ENCODE data around the gene PRELP. TPM values are rescaled to one million over a fixed set of nuclear protein-coding genes. Genes with fewer than 3 reads are reported as not detected.

The PRELP gene
- total and polyA plus RNA-seq, 2 of the 8 experiments (the other 6 are each of a cell fraction or from before 2014, with no cell fraction given) = 0.13 to 0.23 TPM

GRCh38 chr1:203497269-203497777 lies 21.7 kb downstream of the PRELP start:
- no peak for FAIRE-seq
- CTCF ChIA-PET (ENCODE audit: partially characterized antibody) = interaction anchor here (0.9 to 4.8 kb wide), 4 partner anchors 156 to 230 kb away, joined by 3 to 22 read pairs (median 7); no protein-coding TSS in a partner anchor
- no peak for TF ChIP-seq SP1 (IDR thresholded peaks at IDR 0.05; ENCODE audit: low read depth, low read length)
- TF ChIP-seq SUZ12 (IDR thresholded peaks at IDR 0.05; ENCODE audit: low read length) = no peak
- TF ChIP-seq EZH2 (IDR thresholded peaks at IDR 0.05; ENCODE audit: low read depth, low read length, severe bottlenecking) = no peak
- no peak for TF ChIP-seq ZNF274 (IDR thresholded peaks at IDR 0.05; ENCODE audit: borderline replicate concordance, extremely low read depth, low read length)
- TF ChIP-seq CHD1 (IDR thresholded peaks at IDR 0.05; ENCODE audit: low read depth, low read length) = no peak
- no peak for TF ChIP-seq RXRA (IDR thresholded peaks at IDR 0.05; ENCODE audit: insufficient read depth, low read depth, low read length)
- TF ChIP-seq KDM1A (IDR thresholded peaks at IDR 0.05; ENCODE audit: borderline replicate concordance, low read length) = no peak
- no peak for TF ChIP-seq POLR2AphosphoS5 (IDR thresholded peaks at IDR 0.05; ENCODE audit: low read depth, low read length)
- TF ChIP-seq KDM5A (IDR thresholded peaks at IDR 0.05; ENCODE audit: low read length) = no peak
- TF ChIP-seq BACH1 (IDR thresholded peaks at IDR 0.05; ENCODE audit: low read length) = no peak
- TF ChIP-seq SP4 (IDR thresholded peaks at IDR 0.05; ENCODE audit: low read length) = no peak

More at GRCh38 chr1:203497269-203497777, 21.7 kb downstream of the PRELP start:
- 87% methylated on average over 5 of the region's 5 CpGs; no CpG with 5 or more reads in 1 of the 2 experiments for WGBS, 2 experiments (ENCODE audit: extremely low coverage in 1 of 2, insufficient coverage in 1 of 2, insufficient read length in 1 of 2, insufficient replicate concordance in 2 of 2, low coverage in 1 of 2, low lambda C conversion rate in 2 of 2, missing lambda C conversion rate in 1 of 2)
- H4K8ac ChIP-seq (ENCODE audit: extremely low read depth, insufficient read depth, low read length) = no peak overlapping the region
- no peak overlapping the region for H3K4me2 ChIP-seq (ENCODE audit: insufficient read depth in 1 of 2, low read depth in 2 of 2, low read length in 2 of 2)
- no peaks in the 10 kb centered on the region for H4K20me1 ChIP-seq (replicated peaks in 1 of 2; ENCODE audit: control insufficient read depth in 1 of 2, insufficient read depth in 2 of 2, low read length in 2 of 2)
- no peak for DNase-seq (ENCODE audit: low read depth in 1 of 2, low spot score in 2 of 2)
- no peak overlapping the region for H2BK5ac ChIP-seq (ENCODE audit: low read depth, low read length)
- POLR2A ChIA-PET (ENCODE audit: partially characterized antibody) = no interaction called here
- H3K4me3 ChIP-seq (ENCODE audit: extremely low read depth in 1 of 4, insufficient read depth in 2 of 4, low read depth in 3 of 4, low read length in 4 of 4) = no peak overlapping the region
- H2BK12ac ChIP-seq (ENCODE audit: low read depth, low read length) = no peak overlapping the region
- no peak overlapping the region for H3K23ac ChIP-seq (ENCODE audit: insufficient read length)
- no peak overlapping the region for H2BK20ac ChIP-seq (ENCODE audit: low read length)
- no peak overlapping the region for H2AFZ ChIP-seq (ENCODE audit: low read length)
- no peak overlapping the region for H3K9ac ChIP-seq (replicated peaks in 1 of 4; ENCODE audit: extremely low read depth in 1 of 4, low read depth in 3 of 4, low read length in 3 of 4)
- no peak overlapping the region for H3K18ac ChIP-seq (ENCODE audit: extremely low read depth, low read length)
- H3K4ac ChIP-seq (replicated peaks; ENCODE audit: insufficient read length, low read depth, low read length) = no peak overlapping the region
- no peak overlapping the region for H3K14ac ChIP-seq (ENCODE audit: insufficient read length)
- H3K79me1 ChIP-seq (ENCODE audit: low read depth, low read length) = no peaks in the 10 kb centered on the region
- H3K23me2 ChIP-seq (ENCODE audit: low read depth, low read length) = peaks cover 3% of the 10 kb centered on the region; the same call in 1 of the 2 replicates
- no peak overlapping the region for H2AK5ac ChIP-seq (ENCODE audit: low read depth, low read length)
- no peak overlapping the region for H2BK15ac ChIP-seq (ENCODE audit: low read length)
- no peak overlapping the region for H3K27ac ChIP-seq (ENCODE audit: low read depth, low read length)
- H3K79me2 ChIP-seq (ENCODE audit: control insufficient read depth in 1 of 2, insufficient read depth in 2 of 2, low read length in 2 of 2) = no peaks in the 10 kb centered on the region
- H3K56ac ChIP-seq (replicated peaks; ENCODE audit: insufficient read length, low read depth, low read length) = no peak overlapping the region
- H2BK120ac ChIP-seq (replicated peaks; ENCODE audit: low read depth, low read length) = no peak overlapping the region
- no peak overlapping the region for H4K91ac ChIP-seq (replicated peaks; ENCODE audit: insufficient read length, low read length)
- H3K9me3 ChIP-seq (ENCODE audit: insufficient read depth in 2 of 2, low read depth in 1 of 2, low read length in 1 of 2) = no peaks in the 10 kb centered on the region
- H3K27me3 ChIP-seq (replicated peaks in 1 of 4; ENCODE audit: control insufficient read depth in 3 of 4, extremely low read depth in 1 of 4, insufficient read depth in 3 of 4, low read length in 3 of 4) = no peaks in the 10 kb centered on the region; a peak in 1 of 7 replicates
- H3K36me3 ChIP-seq (ENCODE audit: control insufficient read depth in 2 of 4, insufficient read depth in 4 of 4, low read length in 3 of 4) = no peaks in the 10 kb centered on the region
- H3K4me1 ChIP-seq (replicated peaks in 1 of 4; ENCODE audit: control insufficient read depth in 3 of 4, insufficient read depth in 4 of 4, low read length in 3 of 4) = peaks cover 0 to 5% (median under 1%) of the 10 kb centered on the region in 4 experiments; a peak in 3 of 7 replicates
- no peak overlapping the region for H4K5ac ChIP-seq (ENCODE audit: insufficient read length, low read depth, low read length)
